ENCODE data around the gene RAB43.

Gene RAB43

DNA sequence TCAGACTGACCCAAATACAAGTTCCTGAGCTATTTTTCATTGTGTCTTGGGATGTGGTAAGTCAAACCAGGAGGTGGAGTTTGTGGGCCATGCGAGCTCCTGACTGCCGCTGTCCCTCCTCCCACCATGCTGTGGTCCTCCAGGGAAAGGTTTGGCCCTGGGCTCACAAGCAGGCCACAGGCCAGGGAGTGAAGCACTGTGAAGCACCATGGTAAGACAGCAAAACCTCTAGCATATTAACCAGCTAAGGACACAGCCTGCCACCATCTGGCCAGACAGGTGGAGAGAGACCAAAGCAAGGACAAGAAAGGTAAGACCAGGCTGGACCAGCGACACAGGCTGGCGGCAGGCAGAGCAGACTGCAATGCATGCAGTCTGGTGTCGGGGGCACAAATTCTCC is 15.3 kb downstream of the RAB43 start:
- ATAC-seq, result no peak; the same call in 2 of the 3 replicates
- TF ChIP-seq, protein P1, sequence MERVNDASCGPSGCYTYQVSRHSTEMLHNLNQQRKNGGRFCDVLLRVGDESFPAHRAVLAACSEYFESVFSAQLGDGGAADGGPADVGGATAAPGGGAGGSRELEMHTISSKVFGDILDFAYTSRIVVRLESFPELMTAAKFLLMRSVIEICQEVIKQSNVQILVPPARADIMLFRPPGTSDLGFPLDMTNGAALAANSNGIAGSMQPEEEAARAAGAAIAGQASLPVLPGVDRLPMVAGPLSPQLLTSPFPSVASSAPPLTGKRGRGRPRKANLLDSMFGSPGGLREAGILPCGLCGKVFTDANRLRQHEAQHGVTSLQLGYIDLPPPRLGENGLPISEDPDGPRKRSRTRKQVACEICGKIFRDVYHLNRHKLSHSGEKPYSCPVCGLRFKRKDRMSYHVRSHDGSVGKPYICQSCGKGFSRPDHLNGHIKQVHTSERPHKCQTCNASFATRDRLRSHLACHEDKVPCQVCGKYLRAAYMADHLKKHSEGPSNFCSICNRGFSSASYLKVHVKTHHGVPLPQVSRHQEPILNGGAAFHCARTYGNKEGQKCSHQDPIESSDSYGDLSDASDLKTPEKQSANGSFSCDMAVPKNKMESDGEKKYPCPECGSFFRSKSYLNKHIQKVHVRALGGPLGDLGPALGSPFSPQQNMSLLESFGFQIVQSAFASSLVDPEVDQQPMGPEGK (CRISPR knock-in tag; IDR thresholded peaks at IDR 0.05; ENCODE audit: borderline replicate concordance), result no peak
- TF ChIP-seq, protein P2, sequence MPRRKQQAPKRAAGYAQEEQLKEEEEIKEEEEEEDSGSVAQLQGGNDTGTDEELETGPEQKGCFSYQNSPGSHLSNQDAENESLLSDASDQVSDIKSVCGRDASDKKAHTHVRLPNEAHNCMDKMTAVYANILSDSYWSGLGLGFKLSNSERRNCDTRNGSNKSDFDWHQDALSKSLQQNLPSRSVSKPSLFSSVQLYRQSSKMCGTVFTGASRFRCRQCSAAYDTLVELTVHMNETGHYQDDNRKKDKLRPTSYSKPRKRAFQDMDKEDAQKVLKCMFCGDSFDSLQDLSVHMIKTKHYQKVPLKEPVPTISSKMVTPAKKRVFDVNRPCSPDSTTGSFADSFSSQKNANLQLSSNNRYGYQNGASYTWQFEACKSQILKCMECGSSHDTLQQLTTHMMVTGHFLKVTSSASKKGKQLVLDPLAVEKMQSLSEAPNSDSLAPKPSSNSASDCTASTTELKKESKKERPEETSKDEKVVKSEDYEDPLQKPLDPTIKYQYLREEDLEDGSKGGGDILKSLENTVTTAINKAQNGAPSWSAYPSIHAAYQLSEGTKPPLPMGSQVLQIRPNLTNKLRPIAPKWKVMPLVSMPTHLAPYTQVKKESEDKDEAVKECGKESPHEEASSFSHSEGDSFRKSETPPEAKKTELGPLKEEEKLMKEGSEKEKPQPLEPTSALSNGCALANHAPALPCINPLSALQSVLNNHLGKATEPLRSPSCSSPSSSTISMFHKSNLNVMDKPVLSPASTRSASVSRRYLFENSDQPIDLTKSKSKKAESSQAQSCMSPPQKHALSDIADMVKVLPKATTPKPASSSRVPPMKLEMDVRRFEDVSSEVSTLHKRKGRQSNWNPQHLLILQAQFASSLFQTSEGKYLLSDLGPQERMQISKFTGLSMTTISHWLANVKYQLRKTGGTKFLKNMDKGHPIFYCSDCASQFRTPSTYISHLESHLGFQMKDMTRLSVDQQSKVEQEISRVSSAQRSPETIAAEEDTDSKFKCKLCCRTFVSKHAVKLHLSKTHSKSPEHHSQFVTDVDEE (CRISPR knock-in tag; IDR thresholded peaks at IDR 0.05), result no peak
- TF ChIP-seq RARB (CRISPR knock-in tag; IDR thresholded peaks at IDR 0.05) (no peak), PPARA (CRISPR knock-in tag; IDR thresholded peaks at IDR 0.05; ENCODE audit: borderline replicate concordance) (no peak), ZNF565 (CRISPR knock-in tag; conservative IDR thresholded peaks at IDR 0.05; ENCODE audit: low read depth) (no peak), GLIS3 (CRISPR knock-in tag; IDR thresholded peaks at IDR 0.05) (no peak), ESRRG (CRISPR knock-in tag; IDR thresholded peaks at IDR 0.05) (no peak), BACH2 (CRISPR knock-in tag; IDR thresholded peaks at IDR 0.05; ENCODE audit: borderline replicate concordance) (no peak), TOX (CRISPR knock-in tag; IDR thresholded peaks at IDR 0.05; ENCODE audit: borderline replicate concordance) (no peak), ZNF8 (CRISPR knock-in tag; IDR thresholded peaks at IDR 0.05) (no peak), ZFP30 (CRISPR knock-in tag; IDR thresholded peaks at IDR 0.05) (no peak), ZNF70 (CRISPR knock-in tag; IDR thresholded peaks at IDR 0.05) (no peak), ZFP3 (CRISPR knock-in tag; IDR thresholded peaks at IDR 0.05) (no peak), TCF4 (CRISPR knock-in tag; IDR thresholded peaks at IDR 0.05; ENCODE audit: borderline replicate concordance) (no peak), ZC3H10 (CRISPR knock-in tag; IDR thresholded peaks at IDR 0.05) (no peak), ISL1 (CRISPR knock-in tag; IDR thresholded peaks at IDR 0.05) (no peak), SNAI2 (CRISPR knock-in tag; IDR thresholded peaks at IDR 0.05) (no peak)
- TF ChIP-seq, protein P3, sequence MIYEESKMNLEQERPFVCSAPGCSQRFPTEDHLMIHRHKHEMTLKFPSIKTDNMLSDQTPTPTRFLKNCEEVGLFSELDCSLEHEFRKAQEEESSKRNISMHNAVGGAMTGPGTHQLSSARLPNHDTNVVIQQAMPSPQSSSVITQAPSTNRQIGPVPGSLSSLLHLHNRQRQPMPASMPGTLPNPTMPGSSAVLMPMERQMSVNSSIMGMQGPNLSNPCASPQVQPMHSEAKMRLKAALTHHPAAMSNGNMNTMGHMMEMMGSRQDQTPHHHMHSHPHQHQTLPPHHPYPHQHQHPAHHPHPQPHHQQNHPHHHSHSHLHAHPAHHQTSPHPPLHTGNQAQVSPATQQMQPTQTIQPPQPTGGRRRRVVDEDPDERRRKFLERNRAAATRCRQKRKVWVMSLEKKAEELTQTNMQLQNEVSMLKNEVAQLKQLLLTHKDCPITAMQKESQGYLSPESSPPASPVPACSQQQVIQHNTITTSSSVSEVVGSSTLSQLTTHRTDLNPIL (CRISPR knock-in tag; IDR thresholded peaks at IDR 0.05; ENCODE audit: low read depth), result no peak
- TF ChIP-seq, protein P4, sequence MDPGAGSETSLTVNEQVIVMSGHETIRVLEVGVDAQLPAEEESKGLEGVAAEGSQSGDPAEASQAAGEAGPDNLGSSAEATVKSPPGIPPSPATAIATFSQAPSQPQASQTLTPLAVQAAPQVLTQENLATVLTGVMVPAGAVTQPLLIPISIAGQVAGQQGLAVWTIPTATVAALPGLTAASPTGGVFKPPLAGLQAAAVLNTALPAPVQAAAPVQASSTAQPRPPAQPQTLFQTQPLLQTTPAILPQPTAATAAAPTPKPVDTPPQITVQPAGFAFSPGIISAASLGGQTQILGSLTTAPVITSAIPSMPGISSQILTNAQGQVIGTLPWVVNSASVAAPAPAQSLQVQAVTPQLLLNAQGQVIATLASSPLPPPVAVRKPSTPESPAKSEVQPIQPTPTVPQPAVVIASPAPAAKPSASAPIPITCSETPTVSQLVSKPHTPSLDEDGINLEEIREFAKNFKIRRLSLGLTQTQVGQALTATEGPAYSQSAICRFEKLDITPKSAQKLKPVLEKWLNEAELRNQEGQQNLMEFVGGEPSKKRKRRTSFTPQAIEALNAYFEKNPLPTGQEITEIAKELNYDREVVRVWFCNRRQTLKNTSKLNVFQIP (CRISPR knock-in tag; IDR thresholded peaks at IDR 0.05; ENCODE audit: borderline replicate concordance, low read depth), result no peak
- TF ChIP-seq, protein P5, sequence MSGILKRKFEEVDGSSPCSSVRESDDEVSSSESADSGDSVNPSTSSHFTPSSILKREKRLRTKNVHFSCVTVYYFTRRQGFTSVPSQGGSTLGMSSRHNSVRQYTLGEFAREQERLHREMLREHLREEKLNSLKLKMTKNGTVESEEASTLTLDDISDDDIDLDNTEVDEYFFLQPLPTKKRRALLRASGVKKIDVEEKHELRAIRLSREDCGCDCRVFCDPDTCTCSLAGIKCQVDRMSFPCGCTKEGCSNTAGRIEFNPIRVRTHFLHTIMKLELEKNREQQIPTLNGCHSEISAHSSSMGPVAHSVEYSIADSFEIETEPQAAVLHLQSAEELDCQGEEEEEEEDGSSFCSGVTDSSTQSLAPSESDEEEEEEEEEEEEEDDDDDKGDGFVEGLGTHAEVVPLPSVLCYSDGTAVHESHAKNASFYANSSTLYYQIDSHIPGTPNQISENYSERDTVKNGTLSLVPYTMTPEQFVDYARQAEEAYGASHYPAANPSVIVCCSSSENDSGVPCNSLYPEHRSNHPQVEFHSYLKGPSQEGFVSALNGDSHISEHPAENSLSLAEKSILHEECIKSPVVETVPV (CRISPR knock-in tag; IDR thresholded peaks at IDR 0.05), result no peak

DNA sequence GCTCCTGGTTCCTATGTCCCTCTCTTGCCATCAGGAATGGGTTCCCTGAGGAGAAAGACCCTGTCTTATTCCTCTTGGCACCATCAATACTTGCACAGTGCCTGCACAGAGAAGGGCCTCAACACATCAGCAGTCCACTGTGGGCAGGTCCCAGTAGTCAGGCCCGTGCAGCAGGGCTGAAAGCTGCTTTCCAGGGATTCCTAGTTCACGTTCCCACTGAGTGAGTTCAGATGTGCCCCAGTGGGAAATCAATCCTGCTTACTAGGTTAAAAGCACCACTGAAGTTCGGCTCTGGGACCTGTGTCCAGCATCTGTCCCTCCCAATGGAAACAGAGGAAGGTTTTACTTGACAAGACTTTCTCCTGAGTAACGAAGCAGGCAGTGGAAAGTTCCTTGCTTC is 15.7 kb downstream of the RAB43 start:
- no peak for ATAC-seq
- TF ChIP-seq ZNF565 (CRISPR knock-in tag; conservative IDR thresholded peaks at IDR 0.05; ENCODE audit: low read depth) (no peak), TOX (CRISPR knock-in tag; IDR thresholded peaks at IDR 0.05; ENCODE audit: borderline replicate concordance) (no peak), OSR1 (CRISPR knock-in tag; IDR thresholded peaks at IDR 0.05) (no peak), ZNF8 (CRISPR knock-in tag; IDR thresholded peaks at IDR 0.05) (no peak), ZFP30 (CRISPR knock-in tag; IDR thresholded peaks at IDR 0.05) (no peak), TCF4 (CRISPR knock-in tag; IDR thresholded peaks at IDR 0.05; ENCODE audit: borderline replicate concordance) (no peak), PPARA (CRISPR knock-in tag; IDR thresholded peaks at IDR 0.05; ENCODE audit: borderline replicate concordance) (no peak), ZC3H10 (CRISPR knock-in tag; IDR thresholded peaks at IDR 0.05) (no peak), SNAI2 (CRISPR knock-in tag; IDR thresholded peaks at IDR 0.05) (no peak), ESRRG (CRISPR knock-in tag; IDR thresholded peaks at IDR 0.05) (no peak), BACH2 (CRISPR knock-in tag; IDR thresholded peaks at IDR 0.05; ENCODE audit: borderline replicate concordance) (no peak), GLIS3 (CRISPR knock-in tag; IDR thresholded peaks at IDR 0.05) (no peak), ZNF70 (CRISPR knock-in tag; IDR thresholded peaks at IDR 0.05) (no peak)
- TF ChIP-seq, protein P4 (CRISPR knock-in tag; IDR thresholded peaks at IDR 0.05; ENCODE audit: borderline replicate concordance, low read depth), result no peak
- TF ChIP-seq, protein P1 (CRISPR knock-in tag; IDR thresholded peaks at IDR 0.05; ENCODE audit: borderline replicate concordance), result no peak

Measured in SK-N-SH treated with all-trans-retinoic acid at 6 μM for 48 hours (cell line).